ENCODE measurements around the gene STRN3. TPM values are rescaled to one million over a fixed set of nuclear protein-coding genes. Genes with fewer than 3 reads are reported as not detected.
"Not testable (repeated sequence)": the region's sequence is repeated elsewhere in the genome, so short reads cannot be mapped to it uniquely, and the experiment has no call there.

STRN3 gene
- total RNA-seq, 4 donors from 2014 or later: 21.5 to 50.0 (median 29.5) TPM

GRCh38 chr14:31068235-31068634 lies 42.1 kb upstream of the STRN3 start:
- H3K27ac ChIP-seq: no peak overlapping the region
- no peak for DNase-seq (ENCODE audit: low spot score in 2 of 2)
- 82% methylated on average over 1 of the region's 1 CpG for WGBS
- TF ChIP-seq POLR2AphosphoS5 (IDR thresholded peaks at IDR 0.05) (no peak), CTCF (IDR thresholded peaks at IDR 0.05) (no peak), EP300 (IDR thresholded peaks at IDR 0.05) (no peak), POLR2A (IDR thresholded peaks at IDR 0.05) (no peak)
- no peaks in the 10 kb centered on the region for H3K9me3 ChIP-seq
- H3K4me3 ChIP-seq: no peak overlapping the region
- no peaks in the 10 kb centered on the region for H3K4me1 ChIP-seq
- no peaks in the 10 kb centered on the region for H3K36me3 ChIP-seq
- no peaks in the 10 kb centered on the region for H3K27me3 ChIP-seq

- not testable (repeated sequence) for DNase-seq (ENCODE audit: low spot score in 2 of 2); H3K27me3 ChIP-seq; H3K27ac ChIP-seq; H3K9me3 ChIP-seq; H3K36me3 ChIP-seq; H3K4me3 ChIP-seq
- 92% methylated on average over 8 of the region's 8 CpGs for WGBS
- H3K4me1 ChIP-seq: peaks cover 11% of the 10 kb centered on the region
Measured at GRCh38 chr14:31062908-31063307, 36.7 kb upstream of the STRN3 start.

GRCh38 chr14:31060253-31060875 lies 34.2 kb upstream of the STRN3 start:
- no peak for TF ChIP-seq POLR2AphosphoS5 (IDR thresholded peaks at IDR 0.05)
- TF ChIP-seq CTCF (IDR thresholded peaks at IDR 0.05): no peak
- TF ChIP-seq POLR2A (IDR thresholded peaks at IDR 0.05): no peak
- no peak for TF ChIP-seq EP300 (IDR thresholded peaks at IDR 0.05)
- H3K27ac ChIP-seq: no peak overlapping the region
- 81% methylated on average over 6 of the region's 6 CpGs for WGBS
- no peak for DNase-seq (ENCODE audit: low spot score in 2 of 2)
- no peaks in the 10 kb centered on the region for H3K9me3 ChIP-seq
- peaks cover 12% of the 10 kb centered on the region for H3K4me1 ChIP-seq
- H3K36me3 ChIP-seq: no peaks in the 10 kb centered on the region
- no peak overlapping the region for H3K4me3 ChIP-seq
- no peaks in the 10 kb centered on the region for H3K27me3 ChIP-seq

GRCh38 chr14:31059152-31059924 lies 33.2 kb upstream of the STRN3 start:
- TF ChIP-seq POLR2A (IDR thresholded peaks at IDR 0.05) (no peak), POLR2AphosphoS5 (IDR thresholded peaks at IDR 0.05) (no peak), CTCF (IDR thresholded peaks at IDR 0.05) (no peak), EP300 (IDR thresholded peaks at IDR 0.05) (no peak)
- H3K4me3 ChIP-seq: no peak overlapping the region
- H3K9me3 ChIP-seq: no peaks in the 10 kb centered on the region
- DNase-seq (ENCODE audit: low spot score in 2 of 2): no peak
- H3K4me1 ChIP-seq: peaks cover 12% of the 10 kb centered on the region
- H3K27ac ChIP-seq: no peak overlapping the region
- no peaks in the 10 kb centered on the region for H3K36me3 ChIP-seq
- 57% methylated on average over 1 of the region's 1 CpG for WGBS
- H3K27me3 ChIP-seq: no peaks in the 10 kb centered on the region

- Histone ChIP-seq H3K27me3 (no peaks in the 10 kb centered on the region), H3K4me1 (peaks cover 12% of the 10 kb centered on the region), H3K9me3 (no peaks in the 10 kb centered on the region), H3K4me3 (no peak overlapping the region), H3K27ac (no peak overlapping the region), H3K36me3 (no peaks in the 10 kb centered on the region)
- WGBS: 96% methylated on average over 12 of the region's 12 CpGs
- TF ChIP-seq CTCF (IDR thresholded peaks at IDR 0.05) (no peak), POLR2AphosphoS5 (IDR thresholded peaks at IDR 0.05) (no peak), EP300 (IDR thresholded peaks at IDR 0.05) (no peak), POLR2A (IDR thresholded peaks at IDR 0.05) (no peak)
- DNase-seq (ENCODE audit: low spot score in 2 of 2): no peak
Measured at GRCh38 chr14:31057701-31058364, 31.7 kb upstream of the STRN3 start.
